Kidney (tissue), 14 donors: ENCODE data around the gene SYT15. TPM values are rescaled to one million over a fixed set of nuclear protein-coding genes. Genes with fewer than 3 reads are reported as not detected.

Source experiments
- DNase-seq, 5 donors: peaks; one replicate each; pipeline ENCODE4 v3.0.0-alpha.2; 2013 to 2020
- FAIRE-seq: peaks from 2 replicates; lab custom pipeline; 2012; peaks lifted over from hg19 to GRCh38; lab: Jason Lieb, UNC
- H3K27ac ChIP-seq, 2 donors: one replicate each; pipeline ENCODE4 v1.7.0; 2013; ENCODE audit warnings: low read depth in 2 of 2, low read length in 2 of 2, inconsistent platforms in 1 of 2
- H3K27me3 ChIP-seq: one replicate; pipeline ENCODE4 v1.7.1; 2013; ENCODE audit warnings: low read length, inconsistent platforms; ENCODE audit not compliant: control insufficient read depth, insufficient read depth
- H3K36me3 ChIP-seq, 3 donors: one replicate each; pipeline versions ENCODE4 v1.7.0 to v1.7.1; 2013; ENCODE audit warnings: low read length in 3 of 3, control low read depth in 1 of 3, inconsistent platforms in 1 of 3; ENCODE audit not compliant: insufficient read depth in 3 of 3, control insufficient read depth in 2 of 3
- H3K4me1 ChIP-seq, 3 donors: one replicate each; pipeline versions ENCODE4 v1.7.0 to v1.7.1; 2013; ENCODE audit warnings: low read length in 3 of 3, inconsistent platforms in 1 of 3, low read depth in 1 of 3; ENCODE audit not compliant: control insufficient read depth in 2 of 3, insufficient read depth in 2 of 3
- H3K4me3 ChIP-seq, 3 donors: one replicate each; pipeline versions ENCODE4 v1.7.0 to v1.8.1; 2013; ENCODE audit warnings: low read length in 3 of 3, control low read depth in 1 of 3, inconsistent platforms in 1 of 3
- H3K9ac ChIP-seq, 3 donors: one replicate each; pipeline versions ENCODE4 v1.7.0 to v1.7.1; 2013; ENCODE audit warnings: low read length in 3 of 3, control low read depth in 1 of 3, inconsistent platforms in 1 of 3
- H3K9me3 ChIP-seq, 3 donors: one replicate each; pipeline versions ENCODE4 v1.7.0 to v1.7.1; 2013; ENCODE audit warnings: low read length in 3 of 3, control low read depth in 1 of 3, inconsistent platforms in 1 of 3; ENCODE audit not compliant: control insufficient read depth in 2 of 3, insufficient read depth in 1 of 3
- CTCF ChIP-seq: IDR thresholded peaks from 3 replicates; pipeline ENCODE4 v1.5.1; 2012; ENCODE audit warnings: mild to moderate bottlenecking, moderate library complexity, borderline replicate concordance; ENCODE audit not compliant: insufficient read depth; ENCODE audit errors: extremely low read depth
- intact Hi-C: fragments of 100-400 bp; cut with DNase I; formaldehyde crosslinking; loops from one replicate; pipeline ENCODE4 v1.11.1; 2022
- polyA plus RNA-seq: library from polyadenylated mRNA; stranded (reverse); fragments of 350-450 nt; fragmentation: Illumina TruSeq; extraction: RNeasy Lipid Tissue Mini Kit (QIAGEN cat#74804); gene quantifications from one replicate; pipeline ENCODE4 v1.2.3, GENCODE V29; 2014; ENCODE audit warnings: low read depth, low replicate concordance; ENCODE audit not compliant: insufficient read depth
- total RNA-seq: library from RNA; stranded (reverse); fragmentation: NEBNext Ultra II Directional; extraction: Animal tissue kit (Norgen Biotek cat#: 25700); gene quantifications from one replicate; pipeline ENCODE4 v1.2.1, GENCODE V29; 2021
- donor health status: control.
- donor health status: control.
- donor health status: control.
- donor health status: control.
- donor health status: control.
- donor health status: DM: yes; HTN: yes; CAD: no.
- donor health status: Normal renal cell carcinoma (clear cell type).

SYT15 gene
- total and polyA plus RNA-seq, 2 donors from 2014 or later = 2.1 to 12.7 TPM

GRCh38 chr10:46539596-46540411 lies 39.1 kb upstream of the SYT15 start:
- no peaks in the 10 kb centered on the region for H3K27me3 ChIP-seq
- H3K9ac ChIP-seq = peak overlapping the region in 1 of 3 donors; percentile 16
- H3K4me3 ChIP-seq = peak overlapping the region in 1 of 3 donors; percentile 32
- intact Hi-C loops = no loop called here
- DNase-seq = peak in 3 of 5 donors; percentile 50 to 65 (median 62)
- FAIRE-seq = no peak
- H3K36me3 ChIP-seq = no peaks in the 10 kb centered on the region
- peaks cover 7 to 9% (median 7%) of the 10 kb centered on the region in 3 donors for H3K4me1 ChIP-seq
- H3K9me3 ChIP-seq = no peaks in the 10 kb centered on the region
- H3K27ac ChIP-seq = peak overlapping the region; percentile 74 to 77
- TF ChIP-seq CTCF = no peak

GRCh38 chr10:46540412-46541016 lies 38.4 kb upstream of the SYT15 start:
- Histone ChIP-seq H3K9ac (peak overlapping the region in 1 of 3 donors; percentile 16), H3K36me3 (no peaks in the 10 kb centered on the region), H3K27me3 (no peaks in the 10 kb centered on the region), H3K4me3 (peak overlapping the region in 2 of 3 donors; percentile 32 to 40), H3K4me1 (peaks cover 7 to 9% (median 7%) of the 10 kb centered on the region in 3 donors), H3K9me3 (no peaks in the 10 kb centered on the region), H3K27ac (peak overlapping the region; percentile 74 to 77)
- TF ChIP-seq CTCF = no peak
- FAIRE-seq (no peak), DNase-seq (peak in 1 of 5 donors; percentile 67)
- intact Hi-C loops = no loop called here

- DNase-seq = peak; percentile 66 to 92 (median 85)
- Histone ChIP-seq H3K4me3 (peak overlapping the region in 2 of 3 donors; percentile 32 to 40), H3K9me3 (no peaks in the 10 kb centered on the region), H3K27ac (no peak overlapping the region), H3K4me1 (peaks cover 7 to 9% (median 7%) of the 10 kb centered on the region in 3 donors), H3K27me3 (no peaks in the 10 kb centered on the region), H3K9ac (no peak overlapping the region), H3K36me3 (no peaks in the 10 kb centered on the region)
- FAIRE-seq = no peak
- no peak for TF ChIP-seq CTCF
- intact Hi-C loops = no loop called here
Observed at GRCh38 chr10:46541017-46541661, 37.8 kb upstream of the SYT15 start.
